ENCODE measurements around the gene NOS1AP.
A peak's percentile ranks its signal among the peaks of the same experiment; 100 is the strongest.
"Not testable (repeated sequence)": the region's sequence is repeated elsewhere in the genome, so short reads cannot be mapped to it uniquely, and the experiment has no call there.

NOS1AP gene

GRCh38 chr1:162069334-162070093, at the start of gene NOS1AP:
NOS1AP (plus strand) TSS chr1:162069691; CDS start chr1:162070178, 487 bp downstream.
- DNase-seq, result peak; percentile 86

GRCh38 chr1:162020150-162020549, 49.3 kb upstream of the NOS1AP start:
- no peak for DNase-seq

- no peak for DNase-seq
Measured at GRCh38 chr1:162021124-162021523, 48.4 kb upstream of the NOS1AP start.

GRCh38 chr1:162022626-162023025, 46.9 kb upstream of the NOS1AP start:
- DNase-seq, result no peak

- no peak for DNase-seq
Measured at GRCh38 chr1:162023181-162023546, 46.3 kb upstream of the NOS1AP start.

- DNase-seq, result peak; percentile 61
Measured at GRCh38 chr1:162023547-162024501, 45.7 kb upstream of the NOS1AP start, which contains the start of gene OLFML2B. OLFML2B (minus strand) TSS chr1:162023869; CDS start chr1:162023430, 439 bp downstream.

GRCh38 chr1:162025541-162025940, 44.0 kb upstream of the NOS1AP start:
- DNase-seq, result no peak

- DNase-seq, result no peak
Measured at GRCh38 chr1:162026881-162027280, 42.6 kb upstream of the NOS1AP start.

- no peak for DNase-seq
Measured at GRCh38 chr1:162028726-162029125, 40.8 kb upstream of the NOS1AP start.

- no peak for DNase-seq
Measured at GRCh38 chr1:162029157-162029556, 40.3 kb upstream of the NOS1AP start.

- DNase-seq, result no peak
Measured at GRCh38 chr1:162030759-162031280, 38.7 kb upstream of the NOS1AP start.

GRCh38 chr1:162033428-162033827, 36.1 kb upstream of the NOS1AP start:
- no peak for DNase-seq

- DNase-seq, result no peak
Measured at GRCh38 chr1:162035241-162035640, 34.2 kb upstream of the NOS1AP start.

- DNase-seq, result no peak
Measured at GRCh38 chr1:162036163-162036562, 33.3 kb upstream of the NOS1AP start.

- no peak for DNase-seq
Measured at GRCh38 chr1:162038624-162039023, 30.9 kb upstream of the NOS1AP start.

GRCh38 chr1:162040001-162040400, 29.5 kb upstream of the NOS1AP start:
- DNase-seq, result no peak

- DNase-seq, result peak; percentile 22
Measured at GRCh38 chr1:162040657-162041056, 28.8 kb upstream of the NOS1AP start.

GRCh38 chr1:162042361-162042760, 27.1 kb upstream of the NOS1AP start:
- DNase-seq, result no peak

GRCh38 chr1:162046921-162047320, 22.6 kb upstream of the NOS1AP start:
- DNase-seq, result no peak

GRCh38 chr1:162053949-162054348, 15.5 kb upstream of the NOS1AP start:
- not testable (repeated sequence) for DNase-seq

GRCh38 chr1:162055062-162055461, 14.4 kb upstream of the NOS1AP start:
- no peak for DNase-seq

- peak; percentile 51 for DNase-seq
Measured at GRCh38 chr1:162056043-162056442, 13.4 kb upstream of the NOS1AP start.

GRCh38 chr1:162056579-162056978, 12.9 kb upstream of the NOS1AP start:
- no peak for DNase-seq

- DNase-seq, result no peak
Measured at GRCh38 chr1:162059721-162060120, 9.8 kb upstream of the NOS1AP start.
